K562 (cell line): Measurements from ENCODE around the gene MINDY3. TPM values are rescaled to one million over a fixed set of nuclear protein-coding genes. Genes with fewer than 3 reads are reported as not detected.

Source experiments
- ATAC-seq: fragments of 200-7000 bp; cut with Tn5 transposase; 3 replicates; pipeline ENCODE4 v1.9.1; 2020; ENCODE audit warnings: moderate library complexity
- BruUV-seq: library from RNA; stranded (reverse); fragments of 400-500 nt; replicated peaks from 2 replicates; lab custom pipeline; 2021; lab: Mats Ljungman, UMichigan
- CTCF ChIA-PET: fragments of 300-600 bp; formaldehyde crosslinking; extraction: SDS; loops from one replicate; lab custom pipeline; 2021; ENCODE audit warnings: low intra/inter-chr PET ratio; lab: Yijun Ruan, JAX
- POLR2A ChIA-PET: fragments of 300-600, 350-650 bp; sonication (Branson Sonifier 250); formaldehyde crosslinking; extraction: SDS; loops from one replicate; lab custom pipeline; 2021; ENCODE audit warnings: antibody characterized with exemption, inconsistent platforms; lab: Yijun Ruan, JAX
- DNase-seq, 4 experiments: peaks; one replicate each; pipeline versions ENCODE4 v3.0.0 to v3.0.0-alpha.2; 2011 to 2018; ENCODE audit warnings: low spot score in 3 of 4, mixed read lengths in 3 of 4; ENCODE audit errors: extremely low read depth in 1 of 4
- FAIRE-seq: peaks from 2 replicates; lab custom pipeline; 2011; peaks lifted over from hg19 to GRCh38; lab: Jason Lieb, UNC
- H2AFZ ChIP-seq: 2 replicates; pipeline ENCODE4 v1.6.0; 2011; ENCODE audit warnings: low read depth, low read length, control low read depth, inconsistent platforms
- H3K27ac ChIP-seq: fragments of 200-600 bp; 3 replicates; pipeline ENCODE4 v1.8.0; 2011; ENCODE audit warnings: low read depth, mild to moderate bottlenecking, control low read depth, inconsistent platforms, low read length, moderate library complexity, mixed read lengths; ENCODE audit errors: extremely low read depth
- H3K27me3 ChIP-seq, 2 experiments: fragments of 300-600 bp in 1 of 2; 2 replicates in 1 of 2; 3 replicates in 1 of 2; pipeline versions ENCODE4 v1.6.0 to v1.8.0; 2011; ENCODE audit warnings: inconsistent platforms in 2 of 2, low read length in 2 of 2, mild to moderate bottlenecking in 1 of 2, mixed read lengths in 1 of 2, moderate library complexity in 1 of 2; ENCODE audit not compliant: control insufficient read depth in 2 of 2, insufficient read depth in 2 of 2
- H3K36me3 ChIP-seq: fragments of 300-600 bp; 3 replicates; pipeline ENCODE4 v1.8.0; 2011; ENCODE audit warnings: mild to moderate bottlenecking, low read length, inconsistent platforms; ENCODE audit not compliant: control insufficient read depth, insufficient read depth
- H3K4me1 ChIP-seq, 2 experiments: fragments of 200-600 bp in 1 of 2; replicated peaks in 1 of 2; 2 replicates in 1 of 2; 3 replicates in 1 of 2; pipeline versions ENCODE4 v1.5.1 to v1.8.0; 2011; ENCODE audit warnings: inconsistent platforms in 2 of 2, low read length in 2 of 2, mild to moderate bottlenecking in 1 of 2, mixed read lengths in 1 of 2, moderate library complexity in 1 of 2; ENCODE audit not compliant: control insufficient read depth in 2 of 2, insufficient read depth in 2 of 2
- H3K4me2 ChIP-seq: 2 replicates; pipeline ENCODE4 v1.6.1; 2011; ENCODE audit warnings: low read length, control low read depth, inconsistent platforms, mixed read lengths; ENCODE audit not compliant: insufficient read depth
- H3K4me3 ChIP-seq: fragments of 200-600 bp; sonication (generic), shearing (Covaris generic); 2 replicates; pipeline ENCODE4 v1.5.1; 2016; ENCODE audit warnings: control low read depth, inconsistent platforms
- H3K79me2 ChIP-seq: fragments of 200-600 bp; 3 replicates; pipeline ENCODE4 v1.8.0; 2011; ENCODE audit warnings: low read length, inconsistent platforms; ENCODE audit not compliant: control insufficient read depth, insufficient read depth
- H3K9ac ChIP-seq, 2 experiments: 2 replicates each; pipeline versions ENCODE4 v1.6.0 to v1.6.1; 2011; ENCODE audit warnings: low read depth in 2 of 2, low read length in 2 of 2, control low read depth in 1 of 2, inconsistent platforms in 1 of 2, mild to moderate bottlenecking in 1 of 2, mixed read lengths in 1 of 2; ENCODE audit not compliant: insufficient read depth in 1 of 2
- H3K9me1 ChIP-seq: one replicate; pipeline ENCODE4 v1.6.0; 2011; ENCODE audit warnings: inconsistent platforms, mild to moderate bottlenecking, low read length, moderate library complexity; ENCODE audit not compliant: control insufficient read depth, insufficient read depth
- H3K9me3 ChIP-seq: replicated peaks from 2 replicates; pipeline ENCODE4 v1.5.1; 2011; ENCODE audit warnings: low read depth, low read length, inconsistent platforms; ENCODE audit not compliant: control insufficient read depth, insufficient read depth
- H4K20me1 ChIP-seq: replicated peaks from 2 replicates; pipeline ENCODE4 v1.6.1; 2011; ENCODE audit warnings: low read length, inconsistent platforms, mixed read lengths; ENCODE audit not compliant: control insufficient read depth, insufficient read depth
- BCOR ChIP-seq: fragments of 450-650 bp; IDR thresholded peaks from 2 replicates; pipeline ENCODE4 v1.6.1; 2016
- FOXK2 ChIP-seq, 2 experiments: fragments of 450-650 bp; IDR thresholded peaks in 1 of 2; conservative IDR thresholded peaks in 1 of 2; 2 replicates each; pipeline ENCODE4 v1.6.1; 2016; ENCODE audit warnings: low read depth in 2 of 2, mild to moderate bottlenecking in 1 of 2
- GATAD2A ChIP-seq: fragments of 450-650 bp; IDR thresholded peaks from 2 replicates; pipeline ENCODE4 v1.6.1; 2017
- HDAC2 ChIP-seq: fragments of 450-650 bp; IDR thresholded peaks from 2 replicates; pipeline ENCODE4 v1.6.1; 2016; ENCODE audit warnings: mild to moderate bottlenecking
- KDM1A ChIP-seq, 2 experiments: fragments of 450-650 bp; IDR thresholded peaks; 2 replicates each; pipeline ENCODE4 v1.6.1; 2016; ENCODE audit warnings: mild to moderate bottlenecking in 2 of 2
- MEF2A ChIP-seq: IDR thresholded peaks from 2 replicates; pipeline ENCODE4 v1.6.1; 2011; ENCODE audit warnings: low read depth, mild to moderate bottlenecking, low read length, moderate library complexity; ENCODE audit not compliant: control insufficient read depth
- PML ChIP-seq: IDR thresholded peaks from 2 replicates; pipeline ENCODE4 v1.6.1; 2012; ENCODE audit warnings: low read length, inconsistent platforms
- RBM25 ChIP-seq: fragments of 200-400 bp; formaldehyde crosslinking; IDR thresholded peaks from 2 replicates; pipeline ENCODE4 v1.6.1; 2018; ENCODE audit warnings: low read length, low read depth, moderate library complexity; ENCODE audit not compliant: severe bottlenecking
- SMARCA5 ChIP-seq: fragments of 450-650 bp; IDR thresholded peaks from 2 replicates; pipeline ENCODE4 v1.6.1; 2016
- ZNF695 ChIP-seq: fragments of 450-650 bp; formaldehyde crosslinking; IDR thresholded peaks from 2 replicates; pipeline ENCODE4 v1.4.0; 2020; ENCODE audit warnings: mild to moderate bottlenecking, moderate library complexity
- WGBS: fragments of 100-300 bp; shearing (Covaris generic); methylation state at CpG from one replicate; pipeline ENCODE4 v1.1.6; 2016; ENCODE audit warnings: low coverage, mixed read lengths; ENCODE audit not compliant: insufficient coverage; ENCODE audit errors: missing lambda C conversion rate; 5-methylcytosine and 5-hydroxymethylcytosine counted together
- in situ Hi-C: fragments of 300-500 bp; cut with MboI; formaldehyde crosslinking; loops from 4 replicates; pipeline ENCODE4 v1.15.0; 2018; ENCODE audit warnings: inconsistent platforms, mixed read lengths
- intact Hi-C: fragments of 100-400 bp; cut with micrococcal nuclease; formaldehyde crosslinking; loops from 2 replicates; pipeline ENCODE4 v1.14.2; 2022
- polyA plus RNA-seq, 8 experiments: library from polyadenylated mRNA; depleted of rRNA in 4 of 8; stranded (reverse) in 5 of 8; unstranded in 3 of 8; fragments of >200 nt; fragmentation: Nextera tagmentation in 2 of 8; fragmentation: Illumina TruSeq in 1 of 8; extraction: Ambion mirVana in 2 of 8; extraction: Trizol in 1 of 8; gene quantifications; 2 replicates each; pipeline versions ENCODE4 v1.2.1 to v1.2.3, GENCODE V29; 2011 to 2014; ENCODE audit warnings: inconsistent platforms in 1 of 8, missing spikeins in 1 of 8
- total RNA-seq, 7 experiments: library from RNA; depleted of rRNA in 6 of 7; stranded (reverse); fragments of >200 nt in 6 of 7; fragmentation: Illumina TruSeq in 2 of 7; extraction: Trizol in 2 of 7; gene quantifications; 2 replicates each; pipeline versions ENCODE4 v1.2.1 to v1.2.3, GENCODE V29; 2011 to 2021; ENCODE audit warnings: low replicate concordance in 1 of 7
- TF ChIP-seq, protein P1 (sequence below): fragments of 450-650 bp; IDR thresholded peaks from 2 replicates; pipeline ENCODE4 v1.7.1; 2018; ENCODE audit warnings: mild to moderate bottlenecking, low read depth; ENCODE audit not compliant: partially characterized antibody
- TF ChIP-seq, protein P2 (sequence below): sonication (generic); formaldehyde crosslinking; IDR thresholded peaks from 2 replicates; pipeline ENCODE4 v1.8.0; 2022; ENCODE audit warnings: mild to moderate bottlenecking, missing genetic modification reagents
- TF ChIP-seq, protein P3 (sequence below), 2 experiments: fragments of 450-650 bp; conservative IDR thresholded peaks; 2 replicates each; pipeline ENCODE4 v1.6.1; 2017; ENCODE audit warnings: mild to moderate bottlenecking in 2 of 2, moderate library complexity in 2 of 2

MINDY3 gene
- total and polyA plus RNA-seq, 9 of the 15 experiments (the other 6 are each of a cell fraction or from before 2014, with no cell fraction given), result 14.0 to 35.9 (median 23.6) TPM

DNA sequence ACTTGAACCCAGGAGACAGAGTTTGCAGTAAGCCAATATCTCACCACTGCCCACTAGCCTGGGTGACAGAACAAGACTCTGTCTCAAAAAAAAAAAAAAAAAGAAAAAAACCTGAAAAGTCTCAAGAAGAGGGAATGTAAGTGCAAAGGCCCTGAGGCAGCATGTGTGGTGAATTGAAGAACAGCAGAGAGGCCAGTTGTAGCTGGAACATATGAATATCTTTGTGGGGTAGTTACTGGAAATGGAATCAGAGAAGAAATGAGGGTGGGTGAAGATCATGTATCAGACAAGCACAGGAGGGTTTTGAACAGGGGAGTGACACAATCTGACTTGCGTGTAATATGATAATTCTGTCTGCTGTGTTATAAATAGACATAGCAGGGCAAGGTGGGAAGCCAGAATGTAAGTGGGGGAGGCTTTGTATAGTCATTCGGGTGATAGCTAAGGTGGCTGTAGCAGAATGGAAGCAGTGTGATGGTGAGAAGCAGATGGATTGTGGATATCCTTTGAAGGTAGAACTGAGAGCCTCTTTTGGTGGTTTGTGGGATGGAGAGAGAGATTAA lies 95.3 kb downstream of the MINDY3 start:
- intact Hi-C loops, result no loop called here
- no peak overlapping the region for H3K9ac ChIP-seq
- in situ Hi-C loops, result no loop called here

More for the DNA sequence above, 95.3 kb downstream of the MINDY3 start:
- peaks cover 0 to 2% of the 10 kb centered on the region in 2 experiments; a peak in 1 of 5 replicates for H3K4me1 ChIP-seq
- 7% methylated on average over 2 of the region's 2 CpGs for WGBS
- ATAC-seq, result no peak
- no peaks in the 10 kb centered on the region for H3K36me3 ChIP-seq
- no peak overlapping the region for H3K27ac ChIP-seq
- H3K4me2 ChIP-seq, result no peak overlapping the region
- H3K9me3 ChIP-seq, result no peaks in the 10 kb centered on the region
- FAIRE-seq, result no peak
- no peak overlapping the region for H3K4me3 ChIP-seq
- H3K79me2 ChIP-seq, result no peaks in the 10 kb centered on the region
- no TSS peak for BruUV-seq
- CTCF ChIA-PET, result interaction anchor here (0.7 kb wide), 1 partner anchor 40 kb away, joined by 7 read pairs; no protein-coding TSS in a partner anchor
- POLR2A ChIA-PET, result no interaction called here
- DNase-seq, result peak in 1 of 4 experiments; percentile 18
- H3K27me3 ChIP-seq, result no peaks in the 10 kb centered on the region
- H2AFZ ChIP-seq, result no peak overlapping the region
- TF ChIP-seq PML (no peak), HDAC2 (peak; percentile 41; the same call in 1 of the 2 replicates), MEF2A (peak; percentile 48; the same call in 1 of the 2 replicates), RBM25 (peak; percentile 88), FOXK2 (conservative IDR thresholded peaks at IDR 0.05 in 1 of 2, IDR thresholded peaks at IDR 0.05 in 1 of 2; ENCODE audit: low read depth in 2 of 2) (no peak), ZNF695 (no peak), BCOR (peak; percentile 88), GATAD2A (no peak), KDM1A (IDR thresholded peaks at IDR 0.05) (0 out of 4 replicates have a peak, but pooled peaks of 1 of the 2 experiments have one; percentile 32), SMARCA5 (peak; percentile 80; the same call in 1 of the 2 replicates)
- TF ChIP-seq, protein P1, sequence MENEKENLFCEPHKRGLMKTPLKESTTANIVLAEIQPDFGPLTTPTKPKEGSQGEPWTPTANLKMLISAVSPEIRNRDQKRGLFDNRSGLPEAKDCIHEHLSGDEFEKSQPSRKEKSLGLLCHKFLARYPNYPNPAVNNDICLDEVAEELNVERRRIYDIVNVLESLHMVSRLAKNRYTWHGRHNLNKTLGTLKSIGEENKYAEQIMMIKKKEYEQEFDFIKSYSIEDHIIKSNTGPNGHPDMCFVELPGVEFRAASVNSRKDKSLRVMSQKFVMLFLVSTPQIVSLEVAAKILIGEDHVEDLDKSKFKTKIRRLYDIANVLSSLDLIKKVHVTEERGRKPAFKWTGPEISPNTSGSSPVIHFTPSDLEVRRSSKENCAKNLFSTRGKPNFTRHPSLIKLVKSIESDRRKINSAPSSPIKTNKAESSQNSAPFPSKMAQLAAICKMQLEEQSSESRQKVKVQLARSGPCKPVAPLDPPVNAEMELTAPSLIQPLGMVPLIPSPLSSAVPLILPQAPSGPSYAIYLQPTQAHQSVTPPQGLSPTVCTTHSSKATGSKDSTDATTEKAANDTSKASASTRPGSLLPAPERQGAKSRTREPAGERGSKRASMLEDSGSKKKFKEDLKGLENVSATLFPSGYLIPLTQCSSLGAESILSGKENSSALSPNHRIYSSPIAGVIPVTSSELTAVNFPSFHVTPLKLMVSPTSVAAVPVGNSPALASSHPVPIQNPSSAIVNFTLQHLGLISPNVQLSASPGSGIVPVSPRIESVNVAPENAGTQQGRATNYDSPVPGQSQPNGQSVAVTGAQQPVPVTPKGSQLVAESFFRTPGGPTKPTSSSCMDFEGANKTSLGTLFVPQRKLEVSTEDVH, result no peak
- TF ChIP-seq, protein P2, sequence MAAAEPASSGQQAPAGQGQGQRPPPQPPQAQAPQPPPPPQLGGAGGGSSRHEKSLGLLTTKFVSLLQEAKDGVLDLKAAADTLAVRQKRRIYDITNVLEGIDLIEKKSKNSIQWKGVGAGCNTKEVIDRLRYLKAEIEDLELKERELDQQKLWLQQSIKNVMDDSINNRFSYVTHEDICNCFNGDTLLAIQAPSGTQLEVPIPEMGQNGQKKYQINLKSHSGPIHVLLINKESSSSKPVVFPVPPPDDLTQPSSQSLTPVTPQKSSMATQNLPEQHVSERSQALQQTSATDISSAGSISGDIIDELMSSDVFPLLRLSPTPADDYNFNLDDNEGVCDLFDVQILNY, result no peak
- TF ChIP-seq, protein P3, sequence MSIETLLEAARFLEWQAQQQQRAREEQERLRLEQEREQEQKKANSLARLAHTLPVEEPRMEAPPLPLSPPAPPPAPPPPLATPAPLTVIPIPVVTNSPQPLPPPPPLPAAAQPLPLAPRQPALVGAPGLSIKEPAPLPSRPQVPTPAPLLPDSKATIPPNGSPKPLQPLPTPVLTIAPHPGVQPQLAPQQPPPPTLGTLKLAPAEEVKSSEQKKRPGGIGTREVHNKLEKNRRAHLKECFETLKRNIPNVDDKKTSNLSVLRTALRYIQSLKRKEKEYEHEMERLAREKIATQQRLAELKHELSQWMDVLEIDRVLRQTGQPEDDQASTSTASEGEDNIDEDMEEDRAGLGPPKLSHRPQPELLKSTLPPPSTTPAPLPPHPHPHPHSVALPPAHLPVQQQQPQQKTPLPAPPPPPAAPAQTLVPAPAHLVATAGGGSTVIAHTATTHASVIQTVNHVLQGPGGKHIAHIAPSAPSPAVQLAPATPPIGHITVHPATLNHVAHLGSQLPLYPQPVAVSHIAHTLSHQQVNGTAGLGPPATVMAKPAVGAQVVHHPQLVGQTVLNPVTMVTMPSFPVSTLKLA (conservative IDR thresholded peaks at IDR 0.05), result 0 out of 4 replicates have a peak, but pooled peaks of 1 of the 2 experiments have one; percentile 16
- H3K9me1 ChIP-seq, result no peaks in the 10 kb centered on the region
- no peaks in the 10 kb centered on the region for H4K20me1 ChIP-seq
